GM18511 (cell line): ENCODE results near the gene NXF1.
"Not testable (repeated sequence)": the region's sequence is repeated elsewhere in the genome, so short reads cannot be mapped to it uniquely, and the experiment has no call there.

Source experiments
- ATAC-seq: cut with Tn5 transposase; IDR thresholded peaks from one replicate; pipeline ENCODE4 v1.9.1; 2021; ENCODE audit warnings: mild to moderate bottlenecking, moderate library complexity; ENCODE audit not compliant: unreplicated experiment

NXF1 gene

DNA sequence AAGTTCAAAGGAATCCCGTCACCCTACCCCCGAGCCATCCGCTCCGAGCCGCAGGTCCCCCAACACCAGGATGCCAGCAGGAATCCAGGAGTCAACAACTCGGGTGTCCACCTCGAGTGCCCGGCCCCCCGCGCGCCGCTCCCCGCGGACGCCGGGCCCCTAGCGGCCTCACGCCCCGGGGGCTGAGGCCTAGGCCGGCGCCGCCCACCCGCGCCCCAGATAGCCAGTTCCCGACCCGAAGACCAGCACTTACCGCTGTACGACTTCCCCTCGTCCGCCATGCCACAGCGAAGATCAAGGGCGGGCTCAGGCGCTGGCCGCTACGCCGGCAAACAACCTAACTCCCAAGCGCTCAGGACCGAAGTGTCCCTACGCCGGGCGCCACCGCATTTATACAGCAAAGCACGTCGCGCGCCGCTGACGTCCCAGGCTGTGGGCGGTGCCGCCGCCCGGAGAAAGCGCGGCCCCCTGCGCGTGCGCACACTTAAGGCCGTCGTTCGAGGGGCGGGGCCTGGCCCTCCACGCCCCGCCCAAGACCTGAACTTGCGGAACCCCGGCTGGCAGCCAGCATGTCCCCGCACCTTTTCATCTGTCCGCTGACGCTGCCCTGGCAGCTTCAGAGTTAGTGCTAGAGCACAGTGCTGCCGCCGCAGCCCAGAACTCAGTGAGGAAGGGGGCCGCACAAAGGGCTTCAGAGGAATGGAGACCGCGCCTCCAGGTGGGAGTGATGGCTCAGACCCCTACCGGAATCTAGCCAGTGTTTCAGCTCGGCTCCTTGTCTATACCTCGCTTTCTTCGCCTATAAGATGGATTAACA, at the start of gene NXF1:
TSS of gene NXF1 (minus strand) at position 365 of the 817 bp plus-strand sequence. CDS start at position 281, 84 bp downstream.
- ATAC-seq: peak; percentile 82

GRCh38 chr11:62854013-62854824, 49.0 kb upstream of the NXF1 start:
- no peak for ATAC-seq

DNA sequence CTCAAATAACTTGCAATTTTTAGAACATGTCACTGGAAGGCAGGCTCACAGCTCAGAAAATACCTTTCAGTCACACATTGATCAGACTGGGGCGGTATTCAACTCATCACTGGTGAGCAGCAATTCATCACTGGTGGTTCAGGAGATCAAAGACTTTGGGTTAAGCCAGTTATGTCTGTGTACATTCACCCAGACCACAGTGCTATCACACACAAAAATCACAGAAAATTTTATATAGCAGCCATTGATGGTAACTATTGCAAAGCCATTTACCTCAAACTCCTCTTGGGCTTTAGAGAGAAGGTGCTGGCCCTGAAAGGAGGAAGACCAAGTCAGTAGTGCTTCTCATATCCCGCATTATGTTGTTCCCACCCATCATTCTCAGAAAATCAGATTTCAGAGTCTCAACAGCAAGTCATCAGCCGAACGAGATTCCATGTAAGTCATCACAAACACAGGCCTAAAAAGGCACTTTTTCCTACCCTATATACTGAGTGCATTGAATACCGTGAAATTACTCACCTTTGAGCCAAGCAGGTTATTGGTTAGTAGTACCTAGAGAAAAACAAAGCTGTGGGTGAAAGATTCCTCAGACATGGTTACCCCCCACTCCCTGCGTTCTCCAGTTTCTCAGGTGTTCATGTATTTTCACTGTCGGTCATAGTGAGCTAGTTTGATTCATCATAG, 48.2 kb upstream of the NXF1 start:
- no peak for ATAC-seq

GRCh38 chr11:62852523-62853188, 47.4 kb upstream of the NXF1 start:
- ATAC-seq: no peak

DNA sequence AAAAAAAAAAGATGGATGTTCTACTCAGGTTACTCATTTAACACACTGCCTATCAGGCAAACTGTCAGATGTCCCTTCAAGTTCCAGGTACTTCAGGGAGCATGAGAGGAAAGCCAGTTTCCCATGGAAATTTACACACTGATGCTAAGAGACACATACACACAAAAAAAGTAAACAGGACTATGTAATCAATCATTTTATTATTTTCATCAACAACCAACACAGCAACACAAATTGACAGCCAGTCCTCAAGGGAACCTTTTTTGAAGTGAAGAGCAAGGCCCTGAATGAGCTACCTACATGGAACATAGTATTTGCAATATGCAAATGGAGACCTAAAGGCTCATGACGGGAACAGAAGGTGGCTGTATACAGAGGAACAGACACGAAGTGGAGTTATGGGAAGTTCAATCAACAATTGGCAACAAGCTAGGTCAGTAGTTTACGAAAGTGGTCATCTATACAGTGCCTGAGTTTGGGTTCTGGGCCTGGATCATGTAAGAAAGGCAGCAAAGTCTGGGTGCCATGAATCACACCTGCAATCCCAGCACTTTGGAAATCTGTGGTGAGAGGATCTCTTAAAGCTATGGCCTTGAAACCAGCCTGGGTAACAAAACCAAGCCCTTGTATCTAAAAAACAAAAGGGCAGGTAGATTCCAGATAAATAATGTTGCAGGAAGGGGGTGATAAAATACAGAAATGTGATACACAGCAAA, 46.7 kb upstream of the NXF1 start:
- ATAC-seq: no peak

GRCh38 chr11:62850911-62851806, 45.9 kb upstream of the NXF1 start:
- no peak for ATAC-seq

GRCh38 chr11:62847767-62848314, 42.6 kb upstream of the NXF1 start:
- ATAC-seq: no peak

DNA sequence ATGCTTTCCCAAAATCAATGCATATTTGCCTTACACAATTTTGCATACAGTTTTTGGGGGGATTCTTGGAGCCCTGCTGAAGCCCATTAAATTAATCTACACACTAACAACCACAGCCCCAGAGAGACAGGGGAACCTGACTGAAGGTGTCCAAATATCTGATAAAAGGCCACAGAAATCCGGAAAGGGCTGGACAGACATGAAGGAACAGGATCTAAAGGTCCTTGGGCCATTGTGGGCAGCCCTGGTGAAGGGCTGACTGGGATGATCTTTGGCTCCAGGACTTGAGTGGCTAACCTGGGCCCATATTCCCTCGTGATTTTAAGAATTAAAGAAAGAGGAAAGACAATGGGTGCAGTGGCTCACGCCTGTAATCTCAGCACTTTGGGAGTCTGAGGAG, 40.9 kb upstream of the NXF1 start:
- no peak for ATAC-seq

DNA sequence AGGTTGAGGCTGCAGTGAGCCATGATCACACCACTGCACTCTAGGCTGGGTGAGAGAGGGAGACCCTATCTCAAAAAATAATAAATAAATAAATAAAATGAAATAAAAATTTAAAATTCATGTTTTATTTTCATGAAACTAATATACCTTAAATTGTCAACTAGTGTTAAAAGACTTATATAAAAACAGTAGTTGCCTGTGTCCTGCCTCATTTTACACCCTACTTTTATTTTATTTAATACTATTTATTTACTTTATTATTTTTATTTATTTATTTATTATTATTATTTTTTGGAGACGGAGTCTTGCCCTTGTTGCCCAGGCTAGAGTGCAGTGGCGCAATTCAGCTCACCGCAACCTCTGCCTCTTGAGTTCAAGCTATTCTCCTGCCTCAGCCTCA, 38.9 kb upstream of the NXF1 start:
- ATAC-seq: no peak

- ATAC-seq: no peak
Observed at GRCh38 chr11:62843466-62843865, 38.2 kb upstream of the NXF1 start.

- ATAC-seq: not testable (repeated sequence)
Observed at GRCh38 chr11:62842891-62843290, 37.7 kb upstream of the NXF1 start.

- ATAC-seq: no peak
Observed at GRCh38 chr11:62842171-62842741, 37.0 kb upstream of the NXF1 start.

- ATAC-seq: peak; percentile 64
Observed at GRCh38 chr11:62841361-62842170, 36.3 kb upstream of the NXF1 start.

DNA sequence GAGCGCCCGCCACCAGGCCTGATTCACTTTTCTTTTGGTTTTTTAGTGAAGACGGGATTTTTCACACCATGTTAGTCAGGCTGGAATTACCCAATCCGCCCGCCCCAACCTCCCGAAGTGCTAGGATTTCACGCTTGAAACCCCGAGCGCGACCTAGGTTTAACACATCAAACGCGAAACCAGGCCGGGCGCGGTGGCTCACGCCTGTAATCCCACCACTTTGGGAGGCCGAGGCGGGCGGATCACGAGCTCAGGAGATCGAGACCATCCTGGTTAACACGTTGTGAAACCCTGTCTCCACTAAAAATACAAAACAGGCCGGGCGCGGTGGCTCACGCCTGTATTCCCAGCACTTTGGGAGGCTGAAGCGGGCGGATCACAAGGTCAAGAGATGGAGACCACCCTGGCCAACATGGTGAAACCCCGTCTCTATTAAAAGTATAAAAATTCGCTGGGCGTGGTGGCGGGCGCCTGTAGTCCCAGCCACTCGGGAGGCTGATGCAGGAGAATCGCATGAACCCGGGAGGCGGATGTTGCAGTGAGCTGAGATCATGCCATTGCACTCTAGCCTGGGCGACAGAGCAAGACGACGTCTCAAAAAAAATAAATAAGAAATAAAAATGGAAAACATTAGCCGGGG, 35.6 kb upstream of the NXF1 start:
- ATAC-seq: peak; percentile 2

GRCh38 chr11:62839050-62839945, 34.1 kb upstream of the NXF1 start, which contains the start of gene WDR74:
WDR74 (minus strand) TSS chr11:62839590; CDS start chr11:62839570, 20 bp downstream.
- ATAC-seq: peak; percentile 39

DNA sequence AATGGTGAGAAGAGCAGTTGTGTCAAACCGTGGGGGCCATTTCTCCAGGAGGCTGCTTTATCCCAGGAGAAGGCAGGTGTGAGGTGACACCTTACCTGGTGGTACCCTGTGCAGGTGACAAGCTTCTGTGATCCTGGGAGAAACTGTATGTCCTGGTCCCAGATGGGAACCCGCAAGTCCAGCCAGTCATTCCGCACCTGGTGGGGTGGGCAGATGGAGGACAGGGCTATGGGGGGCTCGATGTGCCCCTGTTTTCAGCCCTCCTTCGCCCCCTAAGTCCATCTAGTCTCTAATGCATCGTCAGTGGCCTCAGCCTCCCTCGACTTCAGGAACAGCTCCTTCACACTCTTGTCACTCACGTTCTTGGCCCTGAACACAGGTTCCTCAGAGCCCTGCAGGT, 30.1 kb upstream of the NXF1 start:
- ATAC-seq: no peak
